Kidney glomerular epithelial cell (primary cell): ENCODE results near the gene LACC1.
A peak's percentile ranks its signal among the peaks of the same experiment; 100 is the strongest.

Source experiments
- DNase-seq: peaks from one replicate; lab custom pipeline; 2025; lab: John Stamatoyannopoulos, UW

The LACC1 gene

GRCh38 chr13:43884222-43884621, 4.5 kb downstream of the LACC1 start:
- no peak for DNase-seq

GRCh38 chr13:43894438-43894837, 14.7 kb downstream of the LACC1 start:
- no peak for DNase-seq

DNA sequence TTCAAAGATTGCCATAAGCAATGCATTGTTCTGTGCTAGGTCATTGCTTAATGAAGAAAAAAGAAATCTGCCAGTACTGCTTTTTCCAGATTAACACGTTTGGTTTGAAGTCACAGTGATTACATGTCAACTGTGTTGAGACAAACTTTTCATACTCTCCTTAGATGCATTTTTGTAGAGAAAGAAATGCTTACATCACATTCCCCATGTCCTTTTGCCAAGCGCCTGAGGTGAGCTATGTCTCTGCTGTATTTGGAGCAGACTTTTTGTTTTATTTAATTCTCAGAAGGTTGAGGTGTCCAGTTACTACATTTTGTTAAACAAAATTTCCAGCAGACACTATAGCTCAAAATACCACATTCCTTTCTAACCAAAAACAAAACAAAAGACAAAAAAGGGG, 16.2 kb downstream of the LACC1 start:
- no peak for DNase-seq

GRCh38 chr13:43905435-43906031, 25.8 kb downstream of the LACC1 start:
- peak; percentile 70 for DNase-seq

DNA sequence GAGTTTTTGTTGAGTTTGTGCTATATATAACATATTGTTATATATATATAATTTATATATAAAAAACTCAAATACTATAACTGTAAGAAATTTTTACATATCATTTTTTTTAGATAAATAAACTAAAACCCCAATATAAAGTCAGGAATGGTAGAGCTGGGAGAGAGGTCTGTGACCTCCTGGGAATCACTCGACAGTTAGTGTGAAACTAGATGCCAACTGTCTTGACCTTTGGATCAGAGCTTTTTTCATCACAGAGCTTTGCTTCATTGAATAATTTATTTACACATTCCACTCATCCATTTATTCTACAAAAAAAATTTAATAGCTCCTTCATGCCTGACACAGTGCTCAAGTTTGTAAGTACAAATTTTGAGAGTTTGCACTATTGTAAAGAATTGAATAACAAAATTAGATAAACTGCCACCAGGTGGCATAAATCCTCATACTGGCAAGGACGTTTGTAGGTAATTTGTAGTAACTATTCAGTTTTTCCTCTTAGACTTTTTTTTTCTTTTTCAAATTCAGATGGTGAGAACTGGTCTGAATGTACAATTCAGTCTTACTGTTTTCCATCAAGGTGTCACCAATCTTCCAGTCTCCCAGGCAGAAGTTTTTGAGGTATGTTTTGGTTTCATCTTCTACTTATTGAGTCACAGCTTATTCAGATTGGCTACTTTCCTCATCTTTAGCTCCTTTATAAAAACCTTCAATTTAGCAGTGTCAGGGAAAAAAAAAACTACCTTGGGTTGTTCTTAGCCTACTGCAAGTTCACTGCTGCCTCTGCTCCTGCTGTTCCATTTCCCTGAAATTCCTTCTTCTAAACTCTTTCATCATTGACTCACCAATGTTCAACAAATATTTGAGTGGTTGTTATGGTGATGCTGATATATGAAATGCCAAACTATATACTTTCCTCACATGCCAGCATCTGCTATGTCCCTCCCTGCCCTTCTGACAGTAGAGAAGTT, 28.7 kb downstream of the LACC1 start:
- peak; percentile 77 for DNase-seq

GRCh38 chr13:43910856-43911255, 31.2 kb downstream of the LACC1 start:
- no peak for DNase-seq

DNA sequence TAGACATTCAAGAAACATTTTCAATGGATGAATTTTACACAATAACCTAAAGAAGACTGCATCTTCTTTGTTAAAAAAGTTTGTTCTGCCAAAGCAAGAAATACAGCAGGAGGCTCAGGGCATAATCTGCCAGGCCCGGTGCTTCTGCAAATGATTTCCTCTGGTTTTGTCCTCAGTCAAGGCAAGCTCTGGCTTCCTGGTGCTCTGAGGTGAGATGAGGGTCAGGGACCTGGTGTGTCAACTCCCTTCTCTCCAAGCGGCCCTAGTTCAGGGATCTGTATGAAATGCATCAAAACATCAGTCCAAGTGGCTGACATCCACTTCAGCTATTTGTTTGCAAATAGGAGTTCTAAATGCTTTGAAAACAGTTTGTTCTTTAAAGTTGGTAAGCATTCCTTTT, 31.6 kb downstream of the LACC1 start:
- DNase-seq: no peak

DNA sequence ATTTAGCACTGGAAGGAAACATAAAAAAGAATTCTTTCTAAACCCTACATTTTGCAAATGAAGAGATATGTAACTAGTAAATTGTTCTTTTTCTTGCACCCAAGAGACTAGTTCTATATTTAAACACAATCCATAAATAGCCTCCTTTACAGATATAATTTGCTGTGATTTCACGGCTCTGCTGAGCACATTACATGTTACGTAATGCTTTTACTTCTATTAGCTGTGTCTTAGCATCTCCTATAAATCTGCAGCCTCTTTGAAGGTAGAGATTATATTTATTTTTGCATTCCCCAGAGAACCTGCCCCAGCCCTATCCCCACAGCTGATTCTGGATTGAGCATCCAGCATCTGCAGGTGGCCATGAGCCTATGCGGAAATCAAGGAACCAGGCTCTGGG, 32.2 kb downstream of the LACC1 start:
- no peak for DNase-seq

DNA sequence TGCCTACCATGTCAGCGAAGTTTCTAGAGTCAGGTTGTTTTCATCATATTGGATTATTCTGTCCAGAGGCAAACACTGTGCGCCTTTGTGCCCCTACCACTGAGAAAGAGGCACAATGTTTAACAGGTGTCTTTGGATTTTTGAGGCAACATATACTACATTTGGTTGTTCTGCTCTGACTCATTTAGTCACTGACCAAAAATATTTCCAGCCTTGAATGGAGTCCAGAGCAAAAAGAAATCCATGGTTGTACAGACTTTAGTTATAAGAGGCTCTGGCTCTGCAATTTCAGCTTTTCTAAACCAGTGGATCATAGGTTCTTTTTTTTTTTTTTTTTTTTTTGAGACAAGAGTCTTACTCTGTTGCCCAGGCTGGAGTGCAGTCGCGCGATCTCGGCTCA, 35.7 kb downstream of the LACC1 start:
- DNase-seq: no peak

- DNase-seq: no peak
These were observed 37.1 kb downstream of the LACC1 start for GRCh38 chr13:43916828-43917227.

GRCh38 chr13:43918636-43919035, 38.9 kb downstream of the LACC1 start:
- no peak for DNase-seq

DNA sequence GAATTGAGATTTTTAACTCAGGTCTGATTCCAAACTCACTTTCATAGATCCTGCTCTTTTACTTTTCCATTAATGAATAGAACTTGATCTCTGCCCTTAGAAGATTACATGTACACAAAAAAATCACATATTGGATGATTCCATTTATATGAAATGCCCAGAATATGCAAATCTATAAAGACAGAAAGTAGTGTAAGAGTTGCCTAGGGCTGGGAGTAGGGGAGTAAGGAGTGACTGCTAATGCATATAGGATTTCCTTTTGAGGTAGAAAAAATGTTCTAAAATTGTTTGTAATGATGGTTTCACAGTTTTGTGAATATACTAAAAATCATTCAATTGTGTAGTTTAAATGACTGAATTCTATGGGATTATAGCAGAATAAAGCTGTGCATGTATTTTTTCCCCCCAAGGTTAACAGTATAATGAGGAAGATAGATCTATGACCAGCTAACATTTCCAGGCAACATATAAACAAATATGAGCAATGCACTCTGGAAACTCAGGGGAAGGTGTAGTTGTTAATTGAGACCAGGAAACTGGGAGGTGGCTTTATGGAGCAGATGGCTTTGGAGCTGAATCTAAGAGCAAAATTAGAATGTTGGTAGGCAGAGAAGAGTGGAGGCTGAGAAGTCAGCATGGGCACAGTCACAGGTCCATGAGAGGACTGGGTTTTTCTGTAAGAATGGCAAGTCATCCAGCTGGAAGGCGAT, 41.4 kb downstream of the LACC1 start:
- DNase-seq: no peak

- no peak for DNase-seq
These were observed 45.0 kb downstream of the LACC1 start for GRCh38 chr13:43924549-43925245.

GRCh38 chr13:43929947-43930346, 50.2 kb downstream of the LACC1 start:
- DNase-seq: no peak

DNA sequence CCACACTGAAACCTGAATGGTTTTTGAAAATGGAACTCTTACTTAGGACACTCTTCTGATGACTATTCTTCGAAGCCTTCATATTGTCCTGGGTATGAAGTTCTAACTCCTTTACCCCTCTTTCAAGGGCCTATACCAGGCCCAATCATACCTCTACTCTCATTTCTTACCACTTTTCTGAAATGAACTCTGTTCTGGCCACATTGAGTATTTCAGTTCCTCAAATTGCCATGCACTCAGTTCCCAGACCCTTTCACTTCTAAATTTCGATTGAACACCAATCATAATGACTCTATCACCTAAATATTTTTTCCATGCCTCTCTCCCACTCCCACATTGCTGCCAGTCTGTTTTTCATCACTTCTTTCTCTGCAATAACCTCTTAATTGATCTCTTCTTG, 53.7 kb downstream of the LACC1 start:
- DNase-seq: no peak

- DNase-seq: no peak
These were observed 54.6 kb downstream of the LACC1 start for GRCh38 chr13:43934273-43934672.

- no peak for DNase-seq
These were observed 56.2 kb downstream of the LACC1 start for GRCh38 chr13:43935878-43936277.

- no peak for DNase-seq
These were observed 56.9 kb downstream of the LACC1 start for GRCh38 chr13:43936647-43937046.

- no peak for DNase-seq
These were observed 58.1 kb downstream of the LACC1 start for GRCh38 chr13:43937839-43938238.

- DNase-seq: peak; percentile 51
These were observed 58.7 kb downstream of the LACC1 start for GRCh38 chr13:43938449-43938848.

DNA sequence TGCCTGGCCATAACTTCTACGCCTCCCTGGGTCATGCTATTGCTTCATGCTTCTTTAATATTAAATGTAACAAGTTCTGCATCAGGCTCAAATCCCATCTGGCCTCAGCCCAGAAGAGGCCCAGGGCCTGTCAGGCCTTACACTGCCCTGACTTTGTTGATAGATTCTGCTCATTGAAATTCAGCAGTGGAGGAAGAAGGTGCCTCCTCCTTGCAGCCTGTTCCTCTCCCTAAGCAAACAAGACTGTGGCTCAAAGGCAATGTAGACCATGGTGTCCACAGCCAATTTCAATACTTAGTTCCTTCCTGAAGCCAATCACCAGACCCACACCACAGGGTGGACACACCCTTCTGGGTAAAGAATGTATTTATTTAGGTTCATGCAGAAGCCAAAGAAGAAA, 59.4 kb downstream of the LACC1 start:
- DNase-seq: no peak

GRCh38 chr13:43942286-43942685, 62.6 kb downstream of the LACC1 start:
- DNase-seq: no peak
